Calu3 (cell line): Measurements from ENCODE around the gene CPPED1. TPM values are rescaled to one million over a fixed set of nuclear protein-coding genes. Genes with fewer than 3 reads are reported as not detected.
A peak's percentile ranks its signal among the peaks of the same experiment; 100 is the strongest.

Source experiments
- BruUV-seq: library from RNA; stranded (reverse); fragments of 400-500 nt; replicated peaks from 2 replicates; lab custom pipeline; 2021; lab: Mats Ljungman, UMichigan
- CTCF ChIA-PET: fragments of 300-600 bp; sonication (Branson Sonifier 250); formaldehyde crosslinking; loops from one replicate; lab custom pipeline; 2022; ENCODE audit warnings: antibody characterized with exemption; lab: Charles Lee
- DNase-seq: peaks from one replicate; pipeline ENCODE4 v3.0.0; 2022
- H3K27ac Mint-ChIP-seq: one replicate; pipeline ENCODE4 v1.8.0; 2022; ENCODE audit warnings: mixed read lengths; ENCODE audit not compliant: unreplicated experiment
- H3K27me3 Mint-ChIP-seq: one replicate; pipeline ENCODE4 v1.8.0; 2022; ENCODE audit warnings: mixed read lengths; ENCODE audit not compliant: unreplicated experiment
- H3K36me3 Mint-ChIP-seq: one replicate; pipeline ENCODE4 v1.8.0; 2022; ENCODE audit warnings: mild to moderate bottlenecking, moderate library complexity, mixed read lengths; ENCODE audit not compliant: insufficient read depth, unreplicated experiment
- H3K4me1 Mint-ChIP-seq: one replicate; pipeline ENCODE4 v1.8.0; 2022; ENCODE audit warnings: mild to moderate bottlenecking, low read depth, mixed read lengths; ENCODE audit not compliant: unreplicated experiment
- H3K4me3 Mint-ChIP-seq: one replicate; pipeline ENCODE4 v1.8.0; 2022; ENCODE audit warnings: mild to moderate bottlenecking, low read depth, moderate library complexity, mixed read lengths; ENCODE audit not compliant: unreplicated experiment
- H3K9me3 Mint-ChIP-seq: one replicate; pipeline ENCODE4 v1.8.0; 2022; ENCODE audit warnings: low read depth, mixed read lengths; ENCODE audit not compliant: unreplicated experiment
- intact Hi-C: fragments of 100-400 bp; cut with micrococcal nuclease; formaldehyde crosslinking; loops from one replicate; pipeline ENCODE4 v1.10.0; 2022; ENCODE audit not compliant: unreplicated experiment
- total RNA-seq: library from RNA; stranded (reverse); gene quantifications from 2 replicates; pipeline ENCODE4 v1.2.3, GENCODE V29; 2022
- TF ChIP-seq, protein P1 (sequence below): fragments of 200-600 bp; IDR thresholded peaks from one replicate; pipeline ENCODE4 v1.8.0; 2022; ENCODE audit warnings: antibody characterized with exemption; ENCODE audit not compliant: unreplicated experiment

Gene CPPED1
- total RNA-seq, 1 experiment from 2014 or later, result not detected

DNA sequence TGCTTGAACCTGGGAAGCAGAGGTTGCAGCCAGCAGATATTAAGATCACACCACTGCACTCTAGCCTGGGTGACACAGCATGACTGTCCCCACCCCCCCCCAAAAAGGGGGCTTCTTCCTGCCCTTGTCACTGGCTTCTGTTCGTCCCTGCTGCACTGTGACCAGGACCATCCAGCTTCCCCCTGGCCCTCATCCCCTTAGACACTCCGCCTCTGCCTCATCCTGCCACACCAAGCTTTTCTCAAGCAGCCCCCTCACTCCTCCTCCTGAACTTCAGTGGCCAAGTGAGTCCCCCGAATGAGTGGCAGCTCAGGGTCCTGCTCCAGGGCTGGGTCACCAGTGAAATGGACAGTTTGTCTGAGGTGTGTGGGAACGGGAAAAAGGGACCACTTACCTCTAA is 177.3 kb downstream of the CPPED1 start:
- H3K4me1 Mint-ChIP-seq, result peaks cover 22% of the 10 kb centered on the region
- no peak overlapping the region for H3K4me3 Mint-ChIP-seq
- no TSS peak for BruUV-seq
- CTCF ChIA-PET, result interaction anchor here (1.1 kb wide), 1 partner anchor 14 kb away, joined by 5 read pairs; no protein-coding TSS in a partner anchor
- peak overlapping the region; percentile 34 for H3K27ac Mint-ChIP-seq
- no peak for DNase-seq
- H3K9me3 Mint-ChIP-seq, result no peaks in the 10 kb centered on the region
- intact Hi-C loops, result no loop called here
- TF ChIP-seq, protein P1, sequence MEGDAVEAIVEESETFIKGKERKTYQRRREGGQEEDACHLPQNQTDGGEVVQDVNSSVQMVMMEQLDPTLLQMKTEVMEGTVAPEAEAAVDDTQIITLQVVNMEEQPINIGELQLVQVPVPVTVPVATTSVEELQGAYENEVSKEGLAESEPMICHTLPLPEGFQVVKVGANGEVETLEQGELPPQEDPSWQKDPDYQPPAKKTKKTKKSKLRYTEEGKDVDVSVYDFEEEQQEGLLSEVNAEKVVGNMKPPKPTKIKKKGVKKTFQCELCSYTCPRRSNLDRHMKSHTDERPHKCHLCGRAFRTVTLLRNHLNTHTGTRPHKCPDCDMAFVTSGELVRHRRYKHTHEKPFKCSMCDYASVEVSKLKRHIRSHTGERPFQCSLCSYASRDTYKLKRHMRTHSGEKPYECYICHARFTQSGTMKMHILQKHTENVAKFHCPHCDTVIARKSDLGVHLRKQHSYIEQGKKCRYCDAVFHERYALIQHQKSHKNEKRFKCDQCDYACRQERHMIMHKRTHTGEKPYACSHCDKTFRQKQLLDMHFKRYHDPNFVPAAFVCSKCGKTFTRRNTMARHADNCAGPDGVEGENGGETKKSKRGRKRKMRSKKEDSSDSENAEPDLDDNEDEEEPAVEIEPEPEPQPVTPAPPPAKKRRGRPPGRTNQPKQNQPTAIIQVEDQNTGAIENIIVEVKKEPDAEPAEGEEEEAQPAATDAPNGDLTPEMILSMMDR, result no peak
- H3K36me3 Mint-ChIP-seq, result no peaks in the 10 kb centered on the region
- no peaks in the 10 kb centered on the region for H3K27me3 Mint-ChIP-seq

DNA sequence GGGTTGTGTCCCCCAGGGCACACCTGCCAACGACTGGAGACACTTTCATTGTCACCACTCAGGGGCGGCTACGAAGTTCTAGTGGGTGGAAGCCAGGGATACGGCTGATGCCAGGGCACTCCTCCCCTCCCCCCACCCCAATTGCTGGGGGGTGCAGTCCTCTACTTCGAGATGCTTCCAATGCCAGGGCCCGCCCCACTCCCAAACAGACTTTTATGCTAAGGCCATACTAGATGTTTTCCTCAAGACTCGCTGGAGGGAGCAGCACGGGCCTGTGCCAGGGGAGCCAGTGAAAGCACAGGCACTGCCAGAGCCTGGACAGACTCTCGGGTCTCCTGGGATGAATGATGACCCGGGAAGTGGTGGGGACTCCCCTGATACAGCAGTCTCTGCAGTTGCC is 178.0 kb downstream of the CPPED1 start:
- peaks cover 22% of the 10 kb centered on the region for H3K4me1 Mint-ChIP-seq
- intact Hi-C loops, result no loop called here
- CTCF ChIA-PET, result interaction anchor here (0.5 to 1.1 kb wide), 2 partner anchors 10 to 13 kb away, joined by 3 to 5 read pairs; no protein-coding TSS in a partner anchor
- BruUV-seq, result no TSS peak
- no peak overlapping the region for H3K27ac Mint-ChIP-seq
- H3K9me3 Mint-ChIP-seq, result no peaks in the 10 kb centered on the region
- H3K4me3 Mint-ChIP-seq, result no peak overlapping the region
- DNase-seq, result no peak
- H3K36me3 Mint-ChIP-seq, result no peaks in the 10 kb centered on the region
- no peaks in the 10 kb centered on the region for H3K27me3 Mint-ChIP-seq
- TF ChIP-seq, protein P1, result no peak

DNA sequence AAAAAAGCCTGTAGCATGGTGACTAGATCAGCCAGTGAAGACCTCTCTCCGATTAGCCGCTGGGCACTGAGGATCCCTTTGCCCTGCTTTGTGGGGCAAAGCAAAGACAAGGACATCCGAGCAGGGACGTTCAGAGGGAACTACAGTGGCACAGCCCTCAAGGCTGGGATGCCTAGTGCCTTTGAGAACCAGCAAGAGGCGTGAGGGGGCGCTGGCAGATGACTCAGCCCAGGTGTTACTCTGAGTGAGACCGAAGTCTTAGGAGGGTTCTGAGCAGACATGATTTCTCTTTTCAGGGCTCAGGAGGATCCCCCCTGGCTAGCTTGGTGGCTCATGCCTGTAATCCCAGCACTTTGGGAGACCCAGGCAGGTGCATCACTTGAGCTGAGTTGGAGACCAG is 178.6 kb downstream of the CPPED1 start:
- Mint-ChIP-seq H3K9me3 (no peaks in the 10 kb centered on the region), H3K4me3 (no peak overlapping the region), H3K27ac (no peak overlapping the region), H3K36me3 (no peaks in the 10 kb centered on the region), H3K4me1 (peaks cover 27% of the 10 kb centered on the region), H3K27me3 (no peaks in the 10 kb centered on the region)
- no peak for DNase-seq
- CTCF ChIA-PET, result interaction anchor here (0.5 to 1.5 kb wide), 2 partner anchors 9 to 13 kb away, joined by 3 read pairs; no protein-coding TSS in a partner anchor
- TF ChIP-seq, protein P1, result no peak
- no TSS peak for BruUV-seq
- intact Hi-C loops, result no loop called here

- Mint-ChIP-seq H3K4me3 (no peak overlapping the region), H3K27me3 (no peaks in the 10 kb centered on the region), H3K27ac (no peak overlapping the region), H3K4me1 (peaks cover 28% of the 10 kb centered on the region), H3K9me3 (no peaks in the 10 kb centered on the region), H3K36me3 (no peaks in the 10 kb centered on the region)
- CTCF ChIA-PET, result interaction anchor here (0.7 kb wide), 1 partner anchor 28 kb away, joined by 4 read pairs; no protein-coding TSS in a partner anchor
- intact Hi-C loops, result no loop called here
- TF ChIP-seq, protein P1, result no peak
- no TSS peak for BruUV-seq
- DNase-seq, result no peak
Observed at GRCh38 chr16:12620150-12620549, 183.5 kb downstream of the CPPED1 start.
